Measurements from ENCODE around the gene SVIL. TPM values are rescaled to one million over a fixed set of nuclear protein-coding genes. Genes with fewer than 3 reads are reported as not detected.

The SVIL gene
- polyA plus RNA-seq, 1 donor from 2014 or later = 7.3 TPM

DNA sequence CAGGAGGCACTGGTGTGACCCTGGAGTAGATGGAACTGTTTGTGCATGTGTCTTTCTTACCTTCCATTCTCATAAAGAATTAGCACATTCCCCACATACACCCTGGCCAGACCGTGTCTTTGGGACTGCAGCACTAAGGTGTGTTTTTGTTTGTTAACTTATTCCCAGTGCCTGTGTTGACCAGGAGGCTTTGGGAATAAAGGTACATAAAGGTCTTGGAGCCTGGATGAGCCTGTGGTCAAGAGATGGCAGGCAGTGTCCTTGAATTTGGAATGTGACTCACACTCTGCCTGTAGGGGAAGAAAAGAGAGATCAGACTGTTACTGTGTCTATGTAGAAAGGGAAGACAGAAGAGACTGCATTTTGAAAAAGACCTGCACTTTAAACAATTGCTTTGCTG is 208.4 kb downstream of the SVIL start:
- no peaks in the 10 kb centered on the region for H3K27me3 ChIP-seq (ENCODE audit: insufficient read depth, low read depth, low read length)
- no peaks in the 10 kb centered on the region for H3F3A ChIP-seq (ENCODE audit: insufficient read depth, low read length, poor library complexity, severe bottlenecking)
- H3K9ac ChIP-seq (ENCODE audit: low read length) = no peak overlapping the region
- no peak overlapping the region for H3K4me3 ChIP-seq (ENCODE audit: low read length)
- H3K27ac ChIP-seq (ENCODE audit: low read length) = no peak overlapping the region
- no peak overlapping the region for H3K4me2 ChIP-seq (ENCODE audit: low read length)
- H3K9me2 ChIP-seq (ENCODE audit: insufficient read depth, low read length) = no peaks in the 10 kb centered on the region
- no peaks in the 10 kb centered on the region for H3K36me3 ChIP-seq (ENCODE audit: insufficient read depth, low read length)
- no peaks in the 10 kb centered on the region for H3K79me2 ChIP-seq (replicated peaks; ENCODE audit: insufficient read depth, low read length)
- TF ChIP-seq, protein P1, sequence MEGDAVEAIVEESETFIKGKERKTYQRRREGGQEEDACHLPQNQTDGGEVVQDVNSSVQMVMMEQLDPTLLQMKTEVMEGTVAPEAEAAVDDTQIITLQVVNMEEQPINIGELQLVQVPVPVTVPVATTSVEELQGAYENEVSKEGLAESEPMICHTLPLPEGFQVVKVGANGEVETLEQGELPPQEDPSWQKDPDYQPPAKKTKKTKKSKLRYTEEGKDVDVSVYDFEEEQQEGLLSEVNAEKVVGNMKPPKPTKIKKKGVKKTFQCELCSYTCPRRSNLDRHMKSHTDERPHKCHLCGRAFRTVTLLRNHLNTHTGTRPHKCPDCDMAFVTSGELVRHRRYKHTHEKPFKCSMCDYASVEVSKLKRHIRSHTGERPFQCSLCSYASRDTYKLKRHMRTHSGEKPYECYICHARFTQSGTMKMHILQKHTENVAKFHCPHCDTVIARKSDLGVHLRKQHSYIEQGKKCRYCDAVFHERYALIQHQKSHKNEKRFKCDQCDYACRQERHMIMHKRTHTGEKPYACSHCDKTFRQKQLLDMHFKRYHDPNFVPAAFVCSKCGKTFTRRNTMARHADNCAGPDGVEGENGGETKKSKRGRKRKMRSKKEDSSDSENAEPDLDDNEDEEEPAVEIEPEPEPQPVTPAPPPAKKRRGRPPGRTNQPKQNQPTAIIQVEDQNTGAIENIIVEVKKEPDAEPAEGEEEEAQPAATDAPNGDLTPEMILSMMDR (IDR thresholded peaks at IDR 0.05; ENCODE audit: poor library complexity, severe bottlenecking) = no peak
- no peak for TF ChIP-seq EZH2 (IDR thresholded peaks at IDR 0.05; ENCODE audit: borderline replicate concordance, insufficient read depth, low read length, poor library complexity, severe bottlenecking)
- no peak for TF ChIP-seq MXI1 (conservative IDR thresholded peaks at IDR 0.05; ENCODE audit: poor library complexity, severe bottlenecking)
- TF ChIP-seq SMC3 (conservative IDR thresholded peaks at IDR 0.05; ENCODE audit: poor library complexity) = no peak
- TF ChIP-seq, protein P2, sequence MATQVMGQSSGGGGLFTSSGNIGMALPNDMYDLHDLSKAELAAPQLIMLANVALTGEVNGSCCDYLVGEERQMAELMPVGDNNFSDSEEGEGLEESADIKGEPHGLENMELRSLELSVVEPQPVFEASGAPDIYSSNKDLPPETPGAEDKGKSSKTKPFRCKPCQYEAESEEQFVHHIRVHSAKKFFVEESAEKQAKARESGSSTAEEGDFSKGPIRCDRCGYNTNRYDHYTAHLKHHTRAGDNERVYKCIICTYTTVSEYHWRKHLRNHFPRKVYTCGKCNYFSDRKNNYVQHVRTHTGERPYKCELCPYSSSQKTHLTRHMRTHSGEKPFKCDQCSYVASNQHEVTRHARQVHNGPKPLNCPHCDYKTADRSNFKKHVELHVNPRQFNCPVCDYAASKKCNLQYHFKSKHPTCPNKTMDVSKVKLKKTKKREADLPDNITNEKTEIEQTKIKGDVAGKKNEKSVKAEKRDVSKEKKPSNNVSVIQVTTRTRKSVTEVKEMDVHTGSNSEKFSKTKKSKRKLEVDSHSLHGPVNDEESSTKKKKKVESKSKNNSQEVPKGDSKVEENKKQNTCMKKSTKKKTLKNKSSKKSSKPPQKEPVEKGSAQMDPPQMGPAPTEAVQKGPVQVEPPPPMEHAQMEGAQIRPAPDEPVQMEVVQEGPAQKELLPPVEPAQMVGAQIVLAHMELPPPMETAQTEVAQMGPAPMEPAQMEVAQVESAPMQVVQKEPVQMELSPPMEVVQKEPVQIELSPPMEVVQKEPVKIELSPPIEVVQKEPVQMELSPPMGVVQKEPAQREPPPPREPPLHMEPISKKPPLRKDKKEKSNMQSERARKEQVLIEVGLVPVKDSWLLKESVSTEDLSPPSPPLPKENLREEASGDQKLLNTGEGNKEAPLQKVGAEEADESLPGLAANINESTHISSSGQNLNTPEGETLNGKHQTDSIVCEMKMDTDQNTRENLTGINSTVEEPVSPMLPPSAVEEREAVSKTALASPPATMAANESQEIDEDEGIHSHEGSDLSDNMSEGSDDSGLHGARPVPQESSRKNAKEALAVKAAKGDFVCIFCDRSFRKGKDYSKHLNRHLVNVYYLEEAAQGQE (IDR thresholded peaks at IDR 0.05; ENCODE audit: borderline replicate concordance) = no peak
- no peak for TF ChIP-seq POLR2AphosphoS5 (IDR thresholded peaks at IDR 0.05)
- no peak for TF ChIP-seq RAD21 (conservative IDR thresholded peaks at IDR 0.05)
- TF ChIP-seq TAF1 (IDR thresholded peaks at IDR 0.05; ENCODE audit: low read depth) = no peak
- no peak for TF ChIP-seq EP300 (conservative IDR thresholded peaks at IDR 0.05; ENCODE audit: poor library complexity, severe bottlenecking)
- H2AFZ ChIP-seq (ENCODE audit: low read depth, low read length) = no peak overlapping the region
- no peaks in the 10 kb centered on the region for H3K9me3 ChIP-seq (ENCODE audit: low read length)
- no peaks in the 10 kb centered on the region for H4K20me1 ChIP-seq (ENCODE audit: insufficient read depth)

- H3K4me2 ChIP-seq (ENCODE audit: low read length) = no peak overlapping the region
- H3F3A ChIP-seq (ENCODE audit: insufficient read depth, low read length, poor library complexity, severe bottlenecking) = no peaks in the 10 kb centered on the region
- no peaks in the 10 kb centered on the region for H3K79me2 ChIP-seq (replicated peaks; ENCODE audit: insufficient read depth, low read length)
- no peaks in the 10 kb centered on the region for H3K36me3 ChIP-seq (ENCODE audit: insufficient read depth, low read length)
- H3K27ac ChIP-seq (ENCODE audit: low read length) = no peak overlapping the region
- TF ChIP-seq, protein P2 (IDR thresholded peaks at IDR 0.05; ENCODE audit: borderline replicate concordance) = no peak
- TF ChIP-seq EP300 (conservative IDR thresholded peaks at IDR 0.05; ENCODE audit: poor library complexity, severe bottlenecking) (no peak), TAF1 (IDR thresholded peaks at IDR 0.05; ENCODE audit: low read depth) (no peak), SMC3 (conservative IDR thresholded peaks at IDR 0.05; ENCODE audit: poor library complexity) (no peak), EZH2 (IDR thresholded peaks at IDR 0.05; ENCODE audit: borderline replicate concordance, insufficient read depth, low read length, poor library complexity, severe bottlenecking) (no peak), RAD21 (conservative IDR thresholded peaks at IDR 0.05) (no peak), MXI1 (conservative IDR thresholded peaks at IDR 0.05; ENCODE audit: poor library complexity, severe bottlenecking) (no peak), POLR2AphosphoS5 (IDR thresholded peaks at IDR 0.05) (no peak)
- TF ChIP-seq, protein P1 (IDR thresholded peaks at IDR 0.05; ENCODE audit: poor library complexity, severe bottlenecking) = no peak
- H3K9me3 ChIP-seq (ENCODE audit: low read length) = no peaks in the 10 kb centered on the region
- H3K9ac ChIP-seq (ENCODE audit: low read length) = no peak overlapping the region
- H4K20me1 ChIP-seq (ENCODE audit: insufficient read depth) = no peaks in the 10 kb centered on the region
- H3K27me3 ChIP-seq (ENCODE audit: insufficient read depth, low read depth, low read length) = no peaks in the 10 kb centered on the region
- H3K9me2 ChIP-seq (ENCODE audit: insufficient read depth, low read length) = no peaks in the 10 kb centered on the region
- H3K4me3 ChIP-seq (ENCODE audit: low read length) = no peak overlapping the region
- H2AFZ ChIP-seq (ENCODE audit: low read depth, low read length) = no peak overlapping the region
Observed at GRCh38 chr10:29424017-29424416, 210.8 kb downstream of the SVIL start.
